Activated effector memory CD4-positive, alpha-beta T cell treated with Interleukin-2 at 50 U/mL for 16 hours (primary cell): ENCODE measurements around the gene DCBLD2.

Experiments used
- DNase-seq: peaks from one replicate; pipeline ENCODE4 v3.0.0-alpha.2; 2020

The DCBLD2 gene, protein sequence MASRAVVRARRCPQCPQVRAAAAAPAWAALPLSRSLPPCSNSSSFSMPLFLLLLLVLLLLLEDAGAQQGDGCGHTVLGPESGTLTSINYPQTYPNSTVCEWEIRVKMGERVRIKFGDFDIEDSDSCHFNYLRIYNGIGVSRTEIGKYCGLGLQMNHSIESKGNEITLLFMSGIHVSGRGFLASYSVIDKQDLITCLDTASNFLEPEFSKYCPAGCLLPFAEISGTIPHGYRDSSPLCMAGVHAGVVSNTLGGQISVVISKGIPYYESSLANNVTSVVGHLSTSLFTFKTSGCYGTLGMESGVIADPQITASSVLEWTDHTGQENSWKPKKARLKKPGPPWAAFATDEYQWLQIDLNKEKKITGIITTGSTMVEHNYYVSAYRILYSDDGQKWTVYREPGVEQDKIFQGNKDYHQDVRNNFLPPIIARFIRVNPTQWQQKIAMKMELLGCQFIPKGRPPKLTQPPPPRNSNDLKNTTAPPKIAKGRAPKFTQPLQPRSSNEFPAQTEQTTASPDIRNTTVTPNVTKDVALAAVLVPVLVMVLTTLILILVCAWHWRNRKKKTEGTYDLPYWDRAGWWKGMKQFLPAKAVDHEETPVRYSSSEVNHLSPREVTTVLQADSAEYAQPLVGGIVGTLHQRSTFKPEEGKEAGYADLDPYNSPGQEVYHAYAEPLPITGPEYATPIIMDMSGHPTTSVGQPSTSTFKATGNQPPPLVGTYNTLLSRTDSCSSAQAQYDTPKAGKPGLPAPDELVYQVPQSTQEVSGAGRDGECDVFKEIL

GRCh38 chr3:98901392-98902350 is at the start of gene DCBLD2:
Gene DCBLD2, minus strand, starts transcription at chr3:98901695. Its CDS starts 369 bp downstream, at chr3:98901326.
- peak; percentile 79 for DNase-seq

GRCh38 chr3:98945666-98946065 is 44.2 kb upstream of the DCBLD2 start:
- DNase-seq = no peak

GRCh38 chr3:98945101-98945524 is 43.6 kb upstream of the DCBLD2 start:
- DNase-seq = no peak

DNA sequence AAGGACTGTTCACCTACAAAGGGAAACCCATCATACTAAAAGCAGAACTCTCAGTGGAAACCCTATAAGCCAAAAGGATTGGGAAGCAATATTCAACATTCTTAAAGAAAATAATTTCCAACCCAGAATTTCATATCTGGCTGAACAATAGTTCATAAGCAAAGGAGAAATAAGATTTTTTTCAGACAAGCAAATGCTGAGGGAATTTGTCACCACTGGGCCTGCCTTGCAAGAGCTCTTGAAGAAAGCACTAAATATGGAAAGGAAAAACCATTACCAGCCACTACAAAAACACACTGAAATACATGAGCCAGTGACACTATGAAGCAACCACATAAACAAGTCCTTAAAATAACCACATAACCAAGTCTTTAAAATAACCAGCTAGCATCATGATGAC is 28.9 kb upstream of the DCBLD2 start:
- no peak for DNase-seq

DNA sequence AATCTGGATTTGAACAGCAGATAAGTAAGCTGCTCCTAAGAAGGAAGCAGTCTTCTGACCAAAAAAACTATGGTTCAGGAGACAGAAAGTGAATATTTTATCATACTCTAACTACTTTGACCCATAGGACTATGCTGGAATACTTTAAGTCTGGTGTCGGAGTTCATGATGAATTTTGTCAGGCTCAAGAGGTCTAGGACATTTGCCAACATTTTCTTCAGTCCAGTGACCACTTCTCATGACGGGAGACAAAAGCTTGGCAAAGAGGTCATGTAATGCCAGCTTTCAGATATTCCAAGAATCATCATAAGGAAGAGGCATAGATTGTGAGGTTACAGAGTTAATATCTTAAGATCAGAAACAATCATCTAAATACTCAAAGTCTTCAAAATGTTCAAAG is 20.5 kb upstream of the DCBLD2 start:
- DNase-seq = no peak

DNA sequence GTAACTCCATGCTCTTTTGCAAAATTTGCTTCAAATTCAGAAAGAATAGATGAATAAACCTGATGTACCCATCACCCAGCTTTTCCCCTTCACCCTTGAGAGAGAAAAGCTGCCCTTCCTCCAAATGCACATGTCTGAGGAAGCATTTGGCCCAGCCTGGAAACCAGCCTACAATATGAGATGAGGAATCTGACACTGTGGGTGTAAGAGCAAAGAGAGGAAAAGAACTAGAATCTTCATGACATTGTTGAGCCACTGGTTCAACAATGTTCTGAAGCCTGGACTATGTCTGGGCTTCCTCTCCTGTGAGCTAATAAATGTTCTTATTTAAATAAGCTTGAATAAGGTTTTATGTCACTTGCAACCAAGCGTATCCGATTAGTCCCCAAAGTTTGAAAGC is 18.7 kb upstream of the DCBLD2 start:
- DNase-seq = no peak

DNA sequence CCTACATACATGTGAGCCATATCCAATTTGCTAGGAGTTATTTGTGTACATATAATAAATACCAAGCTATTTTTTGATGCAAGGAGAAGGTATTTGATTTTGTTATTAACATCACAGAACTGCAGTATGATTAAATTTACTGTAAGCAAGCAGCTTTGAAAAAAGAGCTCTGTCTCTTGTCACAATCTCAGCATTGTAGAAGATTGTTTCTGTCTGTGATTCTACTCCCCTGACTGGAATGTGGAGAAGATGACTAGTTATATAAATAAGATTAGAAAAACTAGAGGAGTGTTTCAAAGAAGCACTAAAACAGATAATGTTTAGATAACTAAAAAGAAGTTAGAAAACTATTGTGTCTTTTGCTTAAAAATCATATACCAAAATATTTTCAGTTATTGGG is 17.1 kb upstream of the DCBLD2 start:
- no peak for DNase-seq

GRCh38 chr3:98917608-98918007 is 16.1 kb upstream of the DCBLD2 start:
- no peak for DNase-seq

DNA sequence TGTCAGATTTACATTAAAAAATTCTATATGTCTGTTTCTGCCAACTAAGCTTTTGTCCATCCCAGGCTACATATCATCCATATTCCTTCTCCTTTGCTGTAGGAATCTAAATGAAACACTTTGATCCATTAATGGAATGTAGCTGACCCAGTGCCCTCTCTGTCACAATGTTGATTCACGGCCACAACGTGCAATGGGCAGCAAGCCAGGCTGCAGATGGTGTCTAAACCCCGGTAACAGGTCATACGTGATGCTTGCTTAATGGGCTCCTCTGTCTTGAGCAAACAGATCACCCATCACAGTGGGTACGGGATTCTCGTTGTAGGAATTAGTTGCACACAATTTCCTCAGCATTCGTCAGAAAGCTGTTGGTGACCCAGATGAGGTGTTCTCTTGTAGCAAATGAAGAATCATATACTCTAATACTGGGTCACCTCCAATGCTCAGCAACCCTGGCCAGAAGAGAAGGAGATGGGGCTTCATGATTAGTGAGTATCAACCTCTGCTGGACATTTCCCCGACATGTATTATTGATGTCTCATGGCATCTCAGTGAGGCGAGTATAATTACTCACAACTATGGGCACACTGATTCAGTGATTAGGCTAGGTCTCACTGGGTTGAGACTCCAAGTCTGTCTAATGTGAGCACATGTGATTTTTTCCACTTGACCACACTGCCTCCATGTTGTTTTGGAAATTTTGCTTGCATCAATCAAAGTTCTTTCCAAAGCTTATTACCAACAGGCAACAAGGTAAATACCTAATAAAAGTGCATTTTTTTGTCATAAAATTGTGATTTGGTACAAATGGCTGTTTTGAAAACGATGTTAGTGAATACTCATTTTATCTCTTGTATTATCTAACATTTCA is 12.9 kb upstream of the DCBLD2 start:
- DNase-seq = no peak

GRCh38 chr3:98912448-98912847 is 11.0 kb upstream of the DCBLD2 start:
- no peak for DNase-seq

DNA sequence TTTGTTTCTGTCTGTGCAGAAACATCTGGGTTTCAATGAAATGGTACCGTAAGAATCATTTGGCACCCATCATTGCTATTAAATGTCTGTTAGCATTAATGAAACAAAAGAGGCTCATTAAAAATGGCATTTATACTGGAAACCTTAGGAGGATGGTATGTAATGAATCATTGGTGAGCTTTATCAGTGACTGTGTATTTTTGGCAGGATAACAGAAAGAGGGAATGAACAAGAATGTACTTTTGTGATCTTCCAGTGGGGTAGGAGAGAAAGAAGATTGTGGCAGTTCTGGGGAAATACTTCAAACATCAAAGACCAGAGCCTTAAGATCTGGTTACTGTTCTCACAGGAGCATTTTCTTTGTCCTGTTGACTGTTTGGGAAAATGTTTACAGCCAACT is 4.7 kb upstream of the DCBLD2 start:
- DNase-seq = no peak

- no peak for DNase-seq
These were observed 2.4 kb upstream of the DCBLD2 start for GRCh38 chr3:98903705-98904481.

DNA sequence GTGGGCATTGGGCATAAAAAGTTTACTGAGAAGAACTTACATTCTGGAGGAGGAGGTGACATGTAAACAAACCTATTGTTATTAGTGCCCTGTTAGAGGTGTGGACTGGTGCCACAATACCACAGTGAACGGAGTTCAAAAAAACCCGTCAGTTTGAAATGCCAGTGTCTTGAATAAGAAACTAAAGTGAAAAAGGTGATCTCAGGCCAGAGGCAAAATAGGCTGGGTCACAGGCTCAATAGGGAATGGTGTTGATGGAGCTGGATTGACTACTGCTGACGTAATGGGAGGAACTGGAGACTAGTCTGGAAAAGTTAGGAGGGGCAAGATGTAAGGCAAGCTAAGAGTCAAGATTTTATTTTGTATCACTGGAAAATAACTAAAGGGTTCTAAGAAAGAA is 1.6 kb upstream of the DCBLD2 start:
- DNase-seq = no peak

- no peak for DNase-seq
These were observed 851 bp upstream of the DCBLD2 start for GRCh38 chr3:98902351-98902740.

DNA sequence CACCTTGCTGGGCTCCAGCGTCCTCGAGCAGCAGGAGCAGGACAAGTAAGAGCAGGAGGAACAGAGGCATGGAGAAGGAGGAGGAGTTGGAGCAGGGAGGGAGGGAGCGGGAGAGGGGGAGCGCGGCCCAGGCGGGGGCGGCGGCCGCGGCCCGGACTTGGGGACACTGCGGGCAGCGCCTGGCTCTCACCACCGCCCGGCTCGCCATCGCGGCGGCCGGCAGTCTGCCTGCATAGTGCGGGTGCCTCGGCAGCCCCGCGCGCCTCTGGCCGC is 440 bp downstream of the DCBLD2 start:
- peak; percentile 0 for DNase-seq

GRCh38 chr3:98900265-98901118 is 1.0 kb downstream of the DCBLD2 start:
- no peak for DNase-seq

- DNase-seq = no peak
These were observed 3.8 kb downstream of the DCBLD2 start for GRCh38 chr3:98897701-98898100.

DNA sequence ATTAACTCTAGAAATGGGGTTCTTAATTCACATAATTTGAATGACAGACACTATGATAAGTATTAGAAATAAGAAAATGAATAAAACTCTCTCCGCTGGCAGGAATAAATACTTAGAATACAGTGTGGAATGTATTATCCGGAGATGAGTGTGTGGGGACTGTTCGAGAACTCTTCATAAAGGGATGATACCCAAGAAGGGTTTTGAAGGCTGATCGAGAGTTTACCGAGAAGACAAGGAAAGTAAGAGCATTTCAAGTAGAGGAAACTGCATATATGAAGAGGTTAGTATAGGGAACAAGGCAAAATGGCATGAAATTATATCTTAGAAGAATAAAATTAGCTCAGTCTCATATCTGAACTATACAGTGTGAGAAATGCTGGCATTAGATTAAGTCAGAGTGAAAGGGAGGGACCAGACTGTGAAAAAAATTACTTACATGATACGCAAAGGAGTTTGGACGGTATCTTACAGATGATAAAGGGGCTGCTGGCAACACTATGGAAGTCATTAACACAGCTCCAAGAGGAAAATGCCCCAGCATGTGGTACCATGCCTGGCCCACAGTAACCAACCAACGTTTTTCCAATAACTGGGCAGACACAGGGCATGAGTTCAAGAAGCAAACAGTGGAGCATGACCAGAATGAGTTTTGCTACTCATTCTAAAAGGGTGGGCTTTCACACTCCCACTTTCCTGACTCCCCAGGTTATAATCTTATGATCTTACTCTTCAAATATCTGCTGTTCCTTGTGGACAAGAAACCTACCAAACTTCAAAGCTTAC is 6.5 kb downstream of the DCBLD2 start:
- no peak for DNase-seq

DNA sequence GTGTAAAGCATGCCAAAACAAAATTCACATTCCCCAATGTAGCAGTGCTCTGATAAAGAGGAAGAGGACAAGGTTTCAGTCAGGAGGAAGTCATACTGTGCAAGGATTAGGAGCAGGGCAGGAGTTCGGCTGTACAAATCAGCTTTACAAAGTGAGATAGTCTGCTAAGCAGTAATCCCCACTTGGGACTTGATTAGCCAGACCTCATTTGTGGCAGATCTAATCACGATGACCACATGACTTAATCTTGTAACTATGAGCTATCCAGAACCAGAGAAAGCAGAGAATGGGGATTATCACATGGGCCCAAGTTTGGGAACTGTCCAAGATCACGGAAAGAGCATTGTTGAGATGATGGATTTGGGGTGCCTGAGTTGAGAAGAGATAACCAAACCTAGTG is 7.8 kb downstream of the DCBLD2 start:
- no peak for DNase-seq

GRCh38 chr3:98892263-98892662 is 9.2 kb downstream of the DCBLD2 start:
- no peak for DNase-seq
